Right ventricle myocardium inferior (tissue), 1 donor: ENCODE data around the gene ATP5MK. TPM values are rescaled to one million over a fixed set of nuclear protein-coding genes. Genes with fewer than 3 reads are reported as not detected.
A peak's percentile ranks its signal among the peaks of the same experiment; 100 is the strongest.
"Not testable (repeated sequence)": the region's sequence is repeated elsewhere in the genome, so short reads cannot be mapped to it uniquely, and the experiment has no call there.

Experiments used
- ATAC-seq: fragments of 200-7000 bp; cut with Tn5 transposase; one replicate; pipeline ENCODE4 v1.9.1; 2020; ENCODE audit warnings: mild to moderate bottlenecking, moderate library complexity
- DNase-seq: peaks from one replicate; pipeline ENCODE4 v3.0.0; 2021; ENCODE audit errors: missing footprints
- intact Hi-C: fragments of 100-400 bp; cut with DNase I; formaldehyde crosslinking; loops from one replicate; pipeline ENCODE4 v1.11.0; 2022
- long read RNA-seq: library from polyadenylated mRNA; unstranded; transcript quantifications from one replicate; pipeline ENCODE4 v2.0.0, GENCODE V29; 2021
- total RNA-seq: library from RNA; stranded (reverse); fragmentation: NEBNext Ultra II Directional; extraction: Animal tissue kit (Norgen Biotek cat#: 25700); gene quantifications from one replicate; pipeline ENCODE4 v1.2.1, GENCODE V29; 2021
- donor health status: DM: no; HTN: yes; CAD: no; lungs with severe emphysema.

The ATP5MK gene
- total RNA-seq, result 1,179 TPM
- long read RNA-seq, transcript ATP5MD-201 (4 exons, 364 nt), result major isoform, 285 of 300 reads
- long read RNA-seq, transcript ATP5MD-204 (5 exons, 626 nt), result minor isoform, 7 of 300 reads
- long read RNA-seq, partial matches to known transcripts, result 3 of 300 reads
- long read RNA-seq, other reads (novel, unspliced or antisense), result 3 of 300 reads

GRCh38 chr10:103396067-103396788 lies at the start of gene ATP5MK, which contains the start of gene PDCD11:
TSS of gene ATP5MK (minus strand) at chr10:103396475. CDS start at chr10:103392457, 4,018 bp downstream.
TSS of gene PDCD11 (plus strand) at chr10:103396626. CDS start at chr10:103398427, 1,801 bp downstream.
- peak; percentile 100 for ATAC-seq

DNA sequence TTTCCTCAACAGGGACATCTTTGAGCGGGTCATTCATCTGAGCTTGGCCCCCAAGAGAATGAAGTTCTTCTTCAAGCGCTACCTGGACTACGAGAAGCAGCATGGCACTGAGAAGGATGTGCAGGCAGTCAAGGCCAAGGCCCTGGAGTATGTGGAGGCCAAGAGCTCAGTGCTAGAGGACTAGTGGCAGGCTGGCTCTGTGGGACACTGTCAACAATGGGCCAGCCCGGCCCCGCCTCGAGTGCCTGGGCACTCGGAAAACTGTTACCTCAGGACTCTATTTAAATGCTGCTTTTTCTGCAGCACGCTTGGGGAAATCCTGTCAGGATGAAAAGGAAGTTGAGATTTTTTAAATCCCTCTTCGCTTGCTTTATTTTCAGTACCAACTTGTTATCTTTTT lies 49.1 kb upstream of the ATP5MK start:
- no peak for DNase-seq
- intact Hi-C loops, result no loop called here
- ATAC-seq, result no peak

More at GRCh38 chr10:103396067-103396788, at the start of gene ATP5MK, which contains the start of gene PDCD11:
- intact Hi-C loops, result loop anchor here (1.0 kb wide), 1 partner anchor 29 kb away; the partner anchor contains the start of gene TAF5
- peak; percentile 99 for DNase-seq

DNA sequence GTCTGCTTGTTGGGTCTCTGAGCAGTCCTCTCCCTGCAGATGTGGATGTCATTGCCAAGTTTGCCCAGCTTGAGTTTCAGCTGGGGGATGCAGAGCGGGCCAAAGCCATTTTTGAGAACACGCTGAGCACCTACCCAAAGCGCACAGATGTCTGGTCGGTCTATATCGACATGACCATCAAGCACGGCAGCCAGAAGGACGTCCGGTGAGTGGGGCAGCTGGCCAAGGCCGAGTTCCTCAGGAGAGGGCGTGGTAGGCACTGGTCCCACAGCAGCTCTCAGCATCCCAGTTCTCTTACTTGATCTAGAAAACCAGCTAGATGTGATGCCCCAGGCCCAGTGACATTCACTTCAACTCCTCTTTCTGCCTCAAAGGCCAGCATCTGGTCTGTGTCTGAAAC lies 48.2 kb upstream of the ATP5MK start:
- intact Hi-C loops, result no loop called here
- ATAC-seq, result no peak
- no peak for DNase-seq

DNA sequence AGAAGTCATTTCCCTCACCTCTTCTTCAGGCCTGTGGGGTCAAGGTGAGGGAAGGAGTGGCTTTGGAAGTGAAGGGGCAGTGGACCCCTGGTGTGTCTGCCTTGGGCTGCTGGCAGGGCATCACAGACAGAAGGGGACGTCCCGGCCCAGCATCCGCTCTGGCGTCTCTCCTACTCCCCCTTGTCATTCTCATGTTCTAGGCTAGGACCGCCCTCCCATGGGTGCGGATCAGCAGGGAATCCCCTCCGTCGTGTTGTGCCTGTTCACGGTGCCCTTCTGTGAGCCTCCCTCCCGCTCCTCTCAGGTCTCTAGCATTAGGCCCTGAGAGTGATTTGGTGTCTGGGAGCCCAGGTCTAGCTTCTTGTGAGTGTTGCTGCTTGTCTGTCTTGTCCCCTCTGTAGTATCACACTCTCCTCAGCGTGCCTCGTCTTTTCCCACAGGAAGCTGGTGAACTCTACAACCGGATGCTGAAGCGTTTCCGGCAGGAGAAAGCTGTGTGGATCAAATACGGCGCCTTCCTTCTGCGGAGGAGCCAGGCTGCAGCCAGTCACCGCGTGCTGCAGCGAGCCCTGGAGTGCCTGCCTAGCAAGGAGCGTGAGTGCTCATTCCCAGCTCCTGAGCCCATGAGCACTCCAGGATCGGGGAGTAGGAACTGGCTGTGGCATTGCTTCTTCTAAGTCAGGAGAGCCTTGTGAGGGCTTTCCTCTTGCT lies 47.4 kb upstream of the ATP5MK start:
- DNase-seq (no peak), ATAC-seq (no peak)
- intact Hi-C loops, result no loop called here

DNA sequence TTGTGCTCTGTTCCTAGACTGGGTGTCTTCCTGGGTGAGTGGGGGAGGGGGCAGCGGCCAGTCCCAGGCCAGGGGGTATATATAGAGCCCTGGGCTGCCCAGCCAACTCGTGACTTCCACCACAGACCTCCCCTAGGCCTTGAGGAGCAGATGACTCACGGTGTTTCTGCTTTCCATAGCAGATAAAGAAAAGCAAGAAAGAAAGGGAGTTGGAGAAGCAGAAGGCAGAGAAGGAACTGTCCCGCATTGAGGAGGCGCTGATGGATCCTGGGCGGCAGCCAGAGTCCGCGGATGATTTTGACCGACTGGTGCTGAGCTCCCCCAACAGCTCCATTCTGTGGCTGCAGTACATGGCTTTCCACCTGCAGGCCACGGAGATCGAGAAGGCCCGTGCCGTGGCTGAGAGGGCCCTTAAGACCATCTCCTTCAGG lies 45.8 kb upstream of the ATP5MK start:
- ATAC-seq (peak; percentile 31), DNase-seq (peak; percentile 74)
- intact Hi-C loops, result no loop called here

DNA sequence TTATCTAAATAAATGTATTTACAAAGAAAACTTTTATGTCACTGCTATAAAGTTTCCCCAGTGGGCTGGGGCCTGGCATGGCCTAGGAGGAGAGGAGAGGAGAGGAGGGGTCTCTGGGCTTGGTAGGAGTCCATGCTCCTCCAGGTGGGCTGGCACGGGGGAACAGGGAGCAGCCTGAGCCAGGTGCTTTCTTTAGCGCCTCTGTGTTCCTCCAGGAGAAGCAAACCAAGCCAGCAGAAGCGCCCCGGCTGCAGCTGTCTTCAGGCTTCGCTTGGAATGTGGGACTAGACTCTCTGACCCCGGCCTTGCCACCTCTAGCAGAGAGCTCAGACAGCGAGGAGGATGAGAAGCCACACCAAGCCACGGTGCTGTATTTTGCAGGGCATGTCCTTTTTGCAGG lies 45.3 kb upstream of the ATP5MK start:
- ATAC-seq, result no peak
- DNase-seq, result no peak
- intact Hi-C loops, result no loop called here

- DNase-seq (no peak), ATAC-seq (no peak)
- intact Hi-C loops, result no loop called here
Measured at GRCh38 chr10:103441206-103441605, 44.9 kb upstream of the ATP5MK start.

DNA sequence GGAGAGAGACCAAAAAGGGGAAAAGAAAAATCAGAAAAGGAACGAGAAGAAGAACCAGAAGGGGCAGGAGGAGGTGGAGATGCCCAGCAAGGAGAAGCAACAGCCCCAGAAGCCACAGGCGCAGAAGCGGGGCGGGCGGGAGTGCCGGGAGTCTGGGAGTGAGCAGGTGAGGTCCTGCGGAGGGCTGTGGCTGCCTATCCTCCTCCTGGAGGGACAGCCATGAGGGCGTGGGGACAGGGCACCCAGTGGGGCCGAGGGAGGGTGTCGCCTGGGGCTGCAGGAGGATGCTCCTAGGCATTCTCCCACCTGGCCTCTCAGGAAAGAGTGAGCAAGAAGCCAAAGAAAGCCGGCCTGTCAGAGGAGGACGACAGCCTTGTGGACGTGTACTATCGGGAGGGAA lies 44.1 kb upstream of the ATP5MK start:
- DNase-seq (no peak), ATAC-seq (no peak)
- intact Hi-C loops, result no loop called here

DNA sequence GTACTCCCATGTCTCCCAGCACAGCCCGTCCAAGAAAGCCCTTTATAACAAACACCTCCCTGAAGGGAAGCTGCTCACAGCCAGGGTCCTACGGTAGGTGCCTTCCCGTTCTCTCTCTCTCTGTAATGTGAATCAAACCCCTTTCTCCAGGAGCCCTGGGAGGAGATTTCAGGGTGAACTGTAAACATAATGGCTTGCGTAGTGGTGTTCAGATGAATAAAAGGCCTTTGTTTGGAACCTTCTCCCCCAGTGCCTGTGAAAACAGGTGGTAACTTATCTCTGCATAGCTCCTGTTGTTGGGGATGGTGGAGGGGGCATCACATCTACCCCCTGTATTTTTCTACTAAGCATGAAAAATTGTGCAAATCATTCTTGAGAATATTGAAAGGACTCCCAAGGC lies 43.5 kb upstream of the ATP5MK start:
- ATAC-seq, result no peak
- no peak for DNase-seq
- intact Hi-C loops, result no loop called here

DNA sequence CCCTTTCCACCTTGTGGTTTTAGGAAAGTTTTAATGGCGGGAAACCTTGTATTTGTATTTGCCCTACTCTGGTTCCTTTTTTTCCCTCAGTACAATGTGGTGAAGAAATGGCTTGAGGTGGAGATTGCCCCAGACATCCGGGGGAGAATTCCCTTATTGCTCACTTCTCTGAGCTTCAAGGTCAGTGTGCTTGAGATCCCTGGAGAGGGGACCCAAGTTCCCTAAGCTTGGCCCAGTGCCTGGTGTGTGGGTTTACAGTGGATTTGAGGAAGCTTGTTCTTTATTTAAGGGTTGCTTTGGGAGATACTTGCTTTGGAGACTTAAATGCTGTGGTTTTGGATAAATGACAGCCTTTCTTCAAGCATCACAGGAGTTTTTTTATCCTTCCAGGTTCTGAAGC lies 37.6 kb upstream of the ATP5MK start:
- intact Hi-C loops, result no loop called here
- ATAC-seq (no peak), DNase-seq (peak; percentile 79)

GRCh38 chr10:103431902-103432301 lies 35.6 kb upstream of the ATP5MK start:
- no peak for DNase-seq

DNA sequence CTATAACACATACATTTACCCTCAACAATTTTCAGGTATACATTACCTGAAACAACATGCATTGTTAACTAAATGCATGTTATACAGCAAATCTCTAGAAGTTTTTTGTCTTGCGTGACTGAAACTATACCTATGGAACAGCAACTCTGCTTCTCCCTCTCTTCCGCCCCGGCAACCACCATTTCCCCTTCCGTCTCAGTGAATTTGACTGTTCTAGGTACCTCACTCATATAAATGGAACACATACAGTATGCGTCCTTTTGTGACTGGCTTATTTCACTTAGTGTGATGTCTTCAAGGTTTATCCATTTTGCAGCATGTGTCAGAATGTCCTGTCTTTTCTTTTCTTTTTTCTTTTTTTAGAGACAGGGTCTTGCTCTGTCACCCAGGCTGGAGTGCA lies 33.4 kb upstream of the ATP5MK start:
- ATAC-seq (no peak), DNase-seq (no peak)
- intact Hi-C loops, result no loop called here

More at GRCh38 chr10:103431902-103432301, 35.6 kb upstream of the ATP5MK start:
- intact Hi-C loops, result no loop called here
- no peak for ATAC-seq

DNA sequence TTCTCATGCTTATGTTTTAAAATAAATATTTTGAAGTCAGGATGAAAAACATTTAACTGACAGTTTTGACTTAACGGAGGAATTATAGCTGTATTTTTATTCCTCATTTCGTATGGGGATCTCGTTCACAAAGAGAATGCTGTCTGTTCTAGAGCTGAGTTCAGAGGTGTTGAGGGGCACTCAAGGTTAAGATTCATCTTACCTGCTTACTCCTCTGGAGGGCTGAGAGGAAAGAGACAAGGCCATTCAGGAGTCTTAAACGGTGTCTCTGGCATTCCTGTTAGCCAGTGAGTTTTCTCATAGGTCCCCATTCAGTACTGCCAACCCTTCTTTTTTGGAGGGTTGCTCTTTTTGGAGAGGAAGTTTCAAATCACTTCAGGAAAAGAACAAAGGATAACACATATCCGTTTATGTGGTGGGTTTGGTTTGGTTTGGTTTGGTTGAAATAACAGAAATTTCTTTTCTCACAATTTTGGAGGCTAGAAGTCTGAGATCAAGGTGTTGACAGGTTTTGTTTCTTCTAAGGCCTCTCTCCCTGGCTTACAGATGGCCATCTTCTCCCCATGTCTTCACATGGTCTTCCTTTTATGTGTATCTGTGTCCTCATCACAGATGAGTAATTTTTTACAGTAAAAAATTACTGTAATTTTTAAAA lies 32.8 kb upstream of the ATP5MK start:
- intact Hi-C loops, result no loop called here
- DNase-seq, result no peak
- ATAC-seq, result no peak

DNA sequence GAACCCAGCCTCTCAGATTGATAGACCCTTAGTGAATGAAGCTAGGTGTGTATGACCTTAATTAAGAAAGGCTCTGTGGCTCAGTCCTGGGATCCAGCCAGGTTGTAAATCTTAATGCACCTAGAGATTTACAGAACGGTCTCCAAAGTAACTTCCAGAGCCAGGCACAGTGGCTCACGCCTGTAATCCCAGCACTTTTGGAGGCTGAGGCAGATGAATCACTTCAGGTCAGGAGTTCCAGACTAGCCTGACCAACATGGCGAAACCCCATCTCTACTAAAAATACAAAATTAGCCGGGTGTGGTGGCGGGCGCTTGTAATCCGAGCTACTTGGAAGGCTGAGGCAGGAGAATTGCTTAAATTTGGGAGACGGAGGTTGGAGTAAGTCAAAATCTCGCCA lies 31.6 kb upstream of the ATP5MK start:
- ATAC-seq (no peak), DNase-seq (no peak)
- intact Hi-C loops, result no loop called here

- DNase-seq (no peak), ATAC-seq (no peak)
- intact Hi-C loops, result no loop called here
Measured at GRCh38 chr10:103423748-103424147, 27.5 kb upstream of the ATP5MK start.

DNA sequence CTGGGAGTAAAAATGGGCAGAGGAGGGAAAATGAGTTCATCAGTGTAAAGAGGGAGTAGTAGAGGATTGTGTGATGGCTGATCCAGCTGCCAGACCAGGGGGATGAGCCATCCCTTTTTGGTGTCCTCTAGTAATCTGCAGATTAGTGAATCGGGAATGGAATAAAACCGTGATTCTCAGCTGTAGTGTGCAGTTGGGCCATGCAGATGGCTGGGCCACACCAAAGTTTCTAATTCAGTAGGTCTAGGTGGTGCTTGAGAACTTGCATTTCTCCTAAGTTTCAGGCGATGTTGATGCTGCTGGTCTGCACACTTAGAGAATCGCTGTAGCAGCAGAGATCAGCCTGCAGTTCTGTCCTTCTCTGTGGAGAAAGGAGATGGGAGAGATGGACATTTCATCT lies 22.8 kb upstream of the ATP5MK start:
- intact Hi-C loops, result loop anchor here (5.0 kb wide), 1 partner anchor 173 kb away; no protein-coding TSS in a partner anchor
- ATAC-seq (no peak), DNase-seq (no peak)

DNA sequence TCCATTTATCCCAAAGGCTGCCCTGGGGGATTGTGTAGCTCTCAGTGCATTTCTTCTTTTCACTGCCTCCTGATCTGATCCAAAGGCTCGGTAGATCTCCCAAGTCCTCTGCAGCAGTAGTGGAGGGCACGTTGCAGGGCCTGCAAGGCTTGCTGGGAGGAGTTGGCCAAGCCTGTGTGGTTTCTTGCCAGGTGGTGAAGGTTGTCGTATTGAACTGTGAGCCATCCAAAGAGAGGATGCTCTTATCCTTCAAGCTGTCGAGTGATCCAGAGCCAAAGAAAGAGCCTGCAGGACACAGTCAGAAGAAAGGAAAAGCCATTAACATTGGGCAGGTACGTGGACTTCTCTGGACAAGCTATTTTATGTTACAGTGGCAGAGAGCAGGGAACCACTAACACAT lies 21.3 kb upstream of the ATP5MK start:
- DNase-seq, result no peak
- intact Hi-C loops, result loop anchor here (5.0 kb wide), 1 partner anchor 175 kb away; no protein-coding TSS in a partner anchor
- no peak for ATAC-seq

GRCh38 chr10:103417148-103417469 lies 20.8 kb upstream of the ATP5MK start:
- intact Hi-C loops, result loop anchor here (5.0 kb wide), 1 partner anchor 175 kb away; no protein-coding TSS in a partner anchor
- not testable (repeated sequence) for DNase-seq, ATAC-seq
